Left colon (tissue), 2 donors: ENCODE measurements around the gene TSC1. TPM values are rescaled to one million over a fixed set of nuclear protein-coding genes. Genes with fewer than 3 reads are reported as not detected.

ENCODE experiments used
- ATAC-seq: fragments of 200-7000 bp; cut with Tn5 transposase; one replicate; pipeline ENCODE4 v1.9.1; 2020; ENCODE audit warnings: mild to moderate bottlenecking, moderate library complexity
- DNase-seq, 2 donors: peaks; one replicate each; pipeline ENCODE4 v3.0.0-alpha.2; 2020
- intact Hi-C, 2 donors: fragments of 100-400 bp; cut with DNase I in 1 of 2; cut with micrococcal nuclease in 1 of 2; formaldehyde crosslinking; loops; one replicate each; pipeline versions ENCODE4 v1.11.2 to v1.14.0; 2022; cut with DNase I, micrococcal nuclease
- total RNA-seq, 2 donors: library from RNA; stranded (reverse); fragmentation: NEBNext Ultra II Directional; extraction: Animal tissue kit (Norgen Biotek cat#: 25700); gene quantifications; one replicate each; pipeline ENCODE4 v1.2.1, GENCODE V29; 2021
- donor health status: DM: no; HTN: no; CAD: no.
- donor health status: DM: yes; HTN: yes; CAD: no.

Gene TSC1
- total RNA-seq, 2 donors from 2014 or later: 35.2 to 41.6 TPM

GRCh38 chr9:132901858-132902831 is 42.3 kb downstream of the TSC1 start:
- intact Hi-C loops: no loop called here
- ATAC-seq (peak; percentile 74), DNase-seq (peak; percentile 44 to 68)

DNA sequence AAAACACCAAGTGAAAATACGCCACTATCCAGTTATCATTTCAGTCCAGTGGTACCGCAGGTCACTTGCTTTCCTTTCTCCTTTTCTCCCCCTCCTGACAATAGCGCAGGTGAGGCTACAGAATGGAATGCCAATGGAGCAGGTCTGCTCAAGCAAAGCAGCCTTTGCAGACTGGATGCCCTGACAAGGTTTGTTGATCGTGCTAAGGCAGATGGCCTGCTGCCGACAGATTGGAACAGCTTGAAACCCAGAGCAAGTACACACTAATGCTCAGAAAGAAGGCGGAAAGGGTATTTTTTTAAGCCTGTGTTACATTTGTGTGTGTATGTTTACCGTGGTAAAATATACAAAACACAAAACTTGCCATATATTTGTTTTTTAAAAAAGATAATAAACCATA is 46.4 kb downstream of the TSC1 start:
- no peak for DNase-seq
- no peak for ATAC-seq
- intact Hi-C loops: no loop called here

DNA sequence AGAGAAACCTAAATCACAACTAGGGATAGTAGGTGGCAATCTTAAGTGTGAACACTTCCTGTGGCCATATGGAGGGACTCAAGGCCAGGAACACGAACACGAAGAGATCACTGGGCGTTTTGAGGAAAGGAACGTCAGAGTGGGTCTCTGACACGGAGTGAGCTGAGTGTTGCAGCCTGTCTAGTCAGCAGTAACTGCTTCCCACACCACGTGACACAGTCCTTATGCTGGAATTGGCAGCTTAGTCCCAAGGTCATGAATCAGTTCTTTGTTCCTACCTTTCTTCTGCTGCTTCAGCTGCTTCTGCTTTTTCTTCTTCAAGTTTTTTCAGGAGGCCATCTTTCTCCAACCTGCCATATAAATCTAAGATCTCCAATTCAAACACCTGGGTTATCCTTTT is 47.5 kb downstream of the TSC1 start:
- no peak for DNase-seq
- intact Hi-C loops: no loop called here
- no peak for ATAC-seq

GRCh38 chr9:132896264-132896663 is 48.2 kb downstream of the TSC1 start:
- intact Hi-C loops: no loop called here
- DNase-seq (no peak), ATAC-seq (no peak)

DNA sequence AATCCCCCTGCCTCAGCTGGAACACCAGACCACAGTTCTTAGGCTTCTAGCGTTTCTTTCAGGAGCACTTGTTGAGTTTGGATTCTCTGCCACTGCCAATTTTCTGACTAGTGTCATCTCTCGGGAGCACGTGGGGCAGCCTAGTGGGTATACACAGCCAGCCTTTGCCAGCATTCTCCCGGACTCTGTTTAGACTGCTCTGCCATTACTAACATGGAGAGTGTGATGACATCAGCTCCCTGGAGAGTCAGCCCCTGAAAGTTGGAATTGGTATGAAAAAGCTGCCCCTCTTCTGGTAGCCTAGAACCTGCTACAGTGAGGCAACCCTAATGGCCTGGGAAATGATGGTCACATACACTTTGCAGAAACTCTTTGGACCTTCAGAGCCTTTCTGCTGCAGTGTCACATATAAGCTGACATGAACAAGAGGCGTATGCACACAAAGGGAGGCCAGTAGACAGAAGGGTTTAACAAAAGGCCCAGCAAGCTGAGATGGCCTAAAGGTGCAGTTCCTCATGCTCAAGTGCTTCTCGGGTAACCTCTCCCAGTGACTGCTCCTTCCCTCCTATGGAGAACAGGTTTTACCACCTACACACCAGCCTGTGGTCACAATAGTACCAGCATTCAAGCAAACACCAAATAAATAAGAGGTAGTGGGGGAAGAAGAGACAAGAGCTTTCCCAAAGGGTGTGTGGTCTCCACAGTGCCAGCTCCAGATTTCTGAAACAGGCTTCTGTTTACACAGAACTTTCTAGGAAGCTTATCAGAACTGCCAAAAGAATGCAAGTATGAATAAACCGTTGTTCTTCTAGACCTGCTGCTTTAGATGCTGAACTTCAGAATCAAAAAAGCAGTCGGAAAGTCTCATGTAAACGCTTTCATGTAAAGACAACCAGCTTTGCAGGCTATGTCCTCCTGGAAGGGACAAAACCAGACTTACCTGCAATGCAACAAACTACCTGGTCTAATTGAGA is 49.3 kb downstream of the TSC1 start:
- ATAC-seq: peak; percentile 34
- no peak for DNase-seq
- intact Hi-C loops: no loop called here

- intact Hi-C loops: no loop called here
- ATAC-seq (peak; percentile 99), DNase-seq (peak; percentile 76 to 81)
Measured at GRCh38 chr9:132894346-132894745, 50.1 kb downstream of the TSC1 start.

- intact Hi-C loops: no loop called here
- no peak for DNase-seq
- ATAC-seq: no peak
Measured at GRCh38 chr9:132892400-132892799, 52.0 kb downstream of the TSC1 start.

DNA sequence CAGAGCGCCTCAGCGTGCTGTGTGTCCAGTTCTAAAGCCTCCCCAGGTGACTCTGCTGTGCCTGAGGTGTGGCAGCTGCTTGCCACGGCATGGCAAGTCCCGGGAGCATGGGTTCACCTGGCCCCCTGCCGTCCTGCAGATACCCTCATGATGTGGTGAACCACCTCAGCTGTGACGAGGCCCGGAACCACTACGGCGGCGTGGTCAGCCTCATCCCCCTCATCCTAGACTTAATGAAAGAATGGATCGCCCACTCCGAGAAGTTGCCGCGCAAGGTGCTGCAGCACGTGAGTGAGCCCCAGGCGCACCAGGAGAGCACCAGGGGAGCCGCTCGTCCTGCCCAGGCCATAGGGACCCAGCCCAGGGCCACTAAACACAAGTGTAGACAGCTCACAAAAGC is 56.3 kb downstream of the TSC1 start:
- DNase-seq (no peak), ATAC-seq (no peak)
- intact Hi-C loops: no loop called here

DNA sequence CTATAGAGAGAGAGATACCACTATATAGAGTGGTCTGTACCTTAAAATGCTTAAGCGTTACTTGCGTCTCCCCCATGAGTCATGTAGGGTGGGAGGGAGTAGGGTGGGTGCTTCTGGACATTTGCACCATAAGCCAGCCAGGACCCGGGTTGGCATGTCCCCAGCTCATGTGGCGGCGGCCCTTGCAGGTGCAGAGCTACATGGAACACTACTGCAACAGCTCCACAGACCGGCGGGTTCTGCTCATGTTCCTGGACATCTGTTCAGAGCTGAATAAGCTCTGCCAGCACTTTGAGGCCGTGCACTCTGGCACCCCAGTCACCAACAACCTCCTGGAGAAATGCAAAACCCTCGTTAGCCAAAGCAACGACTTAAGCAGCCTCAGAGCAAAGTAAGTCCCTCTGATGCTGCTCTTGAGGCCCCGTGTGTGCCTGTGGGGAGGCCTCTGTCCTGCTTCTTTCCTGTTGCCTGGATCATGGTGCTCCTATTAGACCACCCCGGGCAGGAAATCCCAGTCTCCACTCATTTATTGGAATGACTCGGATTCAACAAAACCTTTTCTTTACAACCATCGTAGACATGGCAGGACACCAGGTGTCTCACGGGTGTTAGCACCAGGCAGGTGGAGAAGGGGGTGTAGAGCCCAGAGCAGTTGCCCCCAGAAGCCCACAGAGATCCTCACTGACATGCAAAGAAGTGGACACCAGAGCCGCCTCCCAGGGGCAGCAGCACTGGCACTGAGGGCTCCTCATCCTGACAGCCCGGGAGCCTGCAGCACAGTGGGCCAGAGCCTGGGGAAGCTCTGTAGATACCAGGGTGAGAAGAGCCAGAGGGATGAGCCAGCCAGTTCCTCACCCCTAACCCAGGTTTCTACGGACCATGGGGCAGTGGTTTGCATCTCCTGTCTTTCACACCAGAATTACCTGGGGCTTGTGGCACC is 57.0 kb downstream of the TSC1 start:
- intact Hi-C loops: no loop called here
- DNase-seq: no peak
- ATAC-seq: no peak

GRCh38 chr9:132886334-132886725 is 58.1 kb downstream of the TSC1 start:
- DNase-seq (no peak), ATAC-seq (no peak)
- intact Hi-C loops: no loop called here

- DNase-seq: peak in 1 of 2 donors; percentile 18
- peak; percentile 71 for ATAC-seq
- intact Hi-C loops: no loop called here
Measured at GRCh38 chr9:132885720-132886333, 58.6 kb downstream of the TSC1 start.

GRCh38 chr9:132883349-132884294 is 60.8 kb downstream of the TSC1 start:
- intact Hi-C loops: no loop called here
- DNase-seq (no peak), ATAC-seq (no peak)

DNA sequence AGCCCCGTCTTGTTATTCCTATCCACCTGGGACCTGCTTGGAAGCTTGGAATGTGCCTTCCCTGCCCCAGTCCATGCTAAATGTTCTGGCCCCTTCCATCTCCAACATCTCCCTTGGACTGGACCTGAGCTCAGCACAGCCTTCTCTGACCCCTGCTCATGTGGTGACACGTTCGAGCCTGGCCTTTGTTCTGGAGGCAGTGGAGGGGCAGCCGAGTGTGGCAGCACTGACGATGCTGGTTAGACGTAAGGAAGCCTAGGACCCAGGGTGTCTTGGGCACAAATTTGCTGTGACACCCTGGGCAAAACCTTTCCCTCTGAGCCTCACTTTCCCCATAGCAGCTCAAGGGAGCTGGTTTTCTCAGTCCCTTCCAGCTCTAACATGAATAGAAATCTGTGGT is 61.8 kb downstream of the TSC1 start:
- ATAC-seq: no peak
- intact Hi-C loops: no loop called here
- no peak for DNase-seq

DNA sequence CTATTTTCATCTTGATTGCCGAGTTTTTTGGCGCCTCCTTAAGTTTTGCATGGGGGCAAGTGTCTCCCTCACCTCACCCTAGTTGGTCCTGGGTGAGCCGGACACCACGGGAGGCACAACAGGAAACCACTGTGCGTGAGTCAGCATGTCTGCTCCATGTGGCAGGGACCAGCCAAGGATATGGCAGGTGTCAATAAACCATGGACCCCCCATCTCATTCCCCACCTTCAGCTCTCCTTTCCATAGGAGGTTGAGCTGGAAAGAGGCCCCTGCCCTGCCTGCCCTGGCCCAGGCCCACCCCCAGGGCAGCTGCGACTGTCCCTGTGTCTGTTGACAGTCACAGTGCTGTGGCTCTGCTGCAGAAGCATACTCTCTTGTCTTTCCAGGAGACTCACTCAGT is 62.6 kb downstream of the TSC1 start:
- intact Hi-C loops: no loop called here
- ATAC-seq (no peak), DNase-seq (no peak)

- intact Hi-C loops: no loop called here
- no peak for ATAC-seq
Measured at GRCh38 chr9:132880324-132880661, 64.1 kb downstream of the TSC1 start.

GRCh38 chr9:132879457-132880323 is 64.7 kb downstream of the TSC1 start:
- ATAC-seq (no peak), DNase-seq (no peak)
- intact Hi-C loops: no loop called here

More at GRCh38 chr9:132880324-132880661, 64.1 kb downstream of the TSC1 start:
- no peak for DNase-seq
